HepG2 (cell line): ENCODE data around the gene OR10A6. TPM values are rescaled to one million over a fixed set of nuclear protein-coding genes. Genes with fewer than 3 reads are reported as not detected.

Experiments used
- ATAC-seq: fragments of 200-7000 bp; cut with Tn5 transposase; 3 replicates; pipeline ENCODE4 v1.9.1; 2020; ENCODE audit warnings: mild to moderate bottlenecking, moderate library complexity
- BruUV-seq: library from RNA; stranded (reverse); fragments of 400-500 nt; replicated peaks from 2 replicates; lab custom pipeline; 2021; lab: Mats Ljungman, UMichigan
- CTCF ChIA-PET: fragments of 300-600 bp; formaldehyde crosslinking; extraction: SDS; loops from one replicate; lab custom pipeline; 2021; ENCODE audit warnings: low total read pairs, inconsistent platforms, low intra/inter-chr PET ratio; lab: Yijun Ruan, JAX
- POLR2A ChIA-PET: fragments of 350-600 bp; sonication (Branson Sonifier 250); formaldehyde crosslinking; loops from one replicate; lab custom pipeline; 2020; ENCODE audit warnings: antibody characterized with exemption, inconsistent platforms; lab: Yijun Ruan, JAX
- DNase-seq: peaks from one replicate; pipeline ENCODE4 v3.0.0-alpha.2; 2015; ENCODE audit warnings: low spot score
- FAIRE-seq: peaks from 3 replicates; lab custom pipeline; 2011; peaks lifted over from hg19 to GRCh38; lab: Jason Lieb, UNC
- H2AFZ ChIP-seq: one replicate; pipeline ENCODE4 v1.6.1; 2011; ENCODE audit warnings: low read length, inconsistent platforms
- H3K27ac ChIP-seq: fragments of 300-600 bp; 3 replicates; pipeline ENCODE4 v1.8.0; 2011; ENCODE audit warnings: mixed run types, mild to moderate bottlenecking, mixed read lengths, low read length, inconsistent platforms; ENCODE audit not compliant: insufficient read depth; ENCODE audit errors: extremely low read length
- H3K27me3 ChIP-seq, 2 experiments: fragments of 200-600 bp in 1 of 2; 2 replicates in 1 of 2; 3 replicates in 1 of 2; pipeline versions ENCODE4 v1.6.0 to v1.8.0; 2011; ENCODE audit warnings: low read length in 2 of 2, mild to moderate bottlenecking in 2 of 2, moderate library complexity in 2 of 2, inconsistent platforms in 1 of 2; ENCODE audit not compliant: insufficient read depth in 2 of 2, control insufficient read depth in 1 of 2
- H3K36me3 ChIP-seq, 2 experiments: fragments of 200-600 bp in 1 of 2; replicated peaks in 1 of 2; 2 replicates in 1 of 2; 3 replicates in 1 of 2; pipeline versions ENCODE4 v1.5.1 to v1.8.0; 2011; ENCODE audit warnings: low read length in 2 of 2, inconsistent platforms in 1 of 2; ENCODE audit not compliant: insufficient read depth in 2 of 2, control insufficient read depth in 1 of 2
- H3K4me1 ChIP-seq: 2 replicates; pipeline ENCODE4 v1.5.1; 2012; ENCODE audit warnings: low read length, inconsistent platforms; ENCODE audit not compliant: insufficient read depth
- H3K4me2 ChIP-seq: 2 replicates; pipeline ENCODE4 v1.6.0; 2011; ENCODE audit warnings: low read depth, low read length, inconsistent platforms
- H3K4me3 ChIP-seq, 3 experiments: fragments of 200-600 bp in 1 of 3; sonication (generic), shearing (Covaris generic) in 1 of 3; replicated peaks in 1 of 3; 2 replicates each; pipeline ENCODE4 v1.5.1; 2011 to 2016; ENCODE audit warnings: low read length in 3 of 3, inconsistent platforms in 2 of 3, low read depth in 2 of 3, mild to moderate bottlenecking in 2 of 3, control low read depth in 1 of 3, mixed read lengths in 1 of 3; ENCODE audit not compliant: insufficient read depth in 1 of 3
- H3K79me2 ChIP-seq: one replicate; pipeline ENCODE4 v1.6.1; 2011; ENCODE audit warnings: low read length, inconsistent platforms; ENCODE audit not compliant: insufficient read depth
- H3K9ac ChIP-seq: 2 replicates; pipeline ENCODE4 v1.6.0; 2011; ENCODE audit warnings: mild to moderate bottlenecking, low read depth, low read length, inconsistent platforms; ENCODE audit not compliant: insufficient read depth
- H3K9me3 ChIP-seq: 2 replicates; pipeline ENCODE4 v1.5.1; 2012; ENCODE audit warnings: mild to moderate bottlenecking, low read length
- H4K20me1 ChIP-seq: 2 replicates; pipeline ENCODE4 v1.6.0; 2011; ENCODE audit warnings: inconsistent platforms, mild to moderate bottlenecking, low read length, moderate library complexity; ENCODE audit not compliant: insufficient read depth
- ATF7 ChIP-seq, 2 experiments: fragments of 450-650 bp in 1 of 2; sonication (generic) in 1 of 2; formaldehyde crosslinking in 1 of 2; IDR thresholded peaks; 2 replicates each; pipeline versions ENCODE4 v1.4.0 to v1.6.1; 2016 to 2020; ENCODE audit warnings: antibody characterized with exemption in 1 of 2, mild to moderate bottlenecking in 1 of 2, missing genetic modification reagents in 1 of 2
- JARID2 ChIP-seq: sonication (generic); formaldehyde crosslinking; IDR thresholded peaks from 2 replicates; pipeline ENCODE4 v1.8.1; 2023; ENCODE audit warnings: missing genetic modification reagents, inconsistent platforms; ENCODE audit not compliant: insufficient replicate concordance
- NCOA1 ChIP-seq: sonication (generic); formaldehyde crosslinking; IDR thresholded peaks from 2 replicates; pipeline ENCODE4 v1.9.0; 2021; ENCODE audit warnings: missing genetic modification reagents
- POGZ ChIP-seq: sonication (generic); formaldehyde crosslinking; IDR thresholded peaks from 2 replicates; pipeline ENCODE4 v1.4.0; 2020; ENCODE audit warnings: mild to moderate bottlenecking, missing genetic modification reagents
- SP2 ChIP-seq: sonication (generic); formaldehyde crosslinking; IDR thresholded peaks from 2 replicates; pipeline ENCODE4 v1.5.1; 2020; ENCODE audit warnings: mild to moderate bottlenecking, missing genetic modification reagents
- ZMYM4 ChIP-seq: sonication (generic); formaldehyde crosslinking; IDR thresholded peaks from 2 replicates; pipeline ENCODE4 v1.8.1; 2023; ENCODE audit warnings: mild to moderate bottlenecking, missing genetic modification reagents
- ZNF30 ChIP-seq: sonication (generic); formaldehyde crosslinking; IDR thresholded peaks from 2 replicates; pipeline ENCODE4 v1.5.0; 2020; ENCODE audit warnings: mild to moderate bottlenecking, missing genetic modification reagents
- WGBS: methylation state at CpG from one replicate; pipeline ENCODE4 v1.1.6; 2017; ENCODE audit warnings: low lambda C conversion rate; 5-methylcytosine and 5-hydroxymethylcytosine counted together
- in situ Hi-C: cut with HindIII; loops from 2 replicates; pipeline ENCODE4 v1.10.0; 2017; ENCODE audit warnings: low pct_unique_long_range_greater_than_20kb; ENCODE audit not compliant: extremely low pct_ligation_motif_present
- intact Hi-C: fragments of 100-400 bp; cut with micrococcal nuclease; formaldehyde crosslinking; loops from one replicate; pipeline ENCODE4 v1.10.0; 2022; ENCODE audit not compliant: unreplicated experiment
- polyA plus RNA-seq, 8 experiments: library from polyadenylated mRNA; depleted of rRNA in 3 of 8; stranded (reverse) in 7 of 8; unstranded in 1 of 8; fragments of >200 nt; fragmentation: Illumina TruSeq in 4 of 8; extraction: Trizol in 4 of 8; gene quantifications; 2 replicates each; pipeline versions ENCODE4 v1.2.1 to v1.2.3, GENCODE V29; 2011 to 2016; ENCODE audit warnings: low read depth in 4 of 8, missing spikeins in 1 of 8, mixed read lengths in 1 of 8; ENCODE audit not compliant: insufficient read depth in 1 of 8
- total RNA-seq, 5 experiments: library from RNA; depleted of rRNA; stranded (reverse); fragments of >200 nt; fragmentation: Illumina TruSeq; extraction: Trizol; gene quantifications; 2 replicates each; pipeline ENCODE4 v1.2.3, GENCODE V29; 2016; ENCODE audit warnings: low read depth in 1 of 5
- TF ChIP-seq, protein P1 (sequence below): sonication (generic); formaldehyde crosslinking; conservative IDR thresholded peaks from 2 replicates; pipeline ENCODE4 v1.8.0; 2022; ENCODE audit warnings: mild to moderate bottlenecking, moderate library complexity, missing genetic modification reagents
- TF ChIP-seq, protein P2 (sequence below): sonication (generic); formaldehyde crosslinking; IDR thresholded peaks from 2 replicates; pipeline ENCODE4 v1.5.1; 2020; ENCODE audit warnings: mild to moderate bottlenecking, missing genetic modification reagents, borderline replicate concordance
- TF ChIP-seq, protein P3 (sequence below): sonication (generic); formaldehyde crosslinking; IDR thresholded peaks from 2 replicates; pipeline ENCODE4 v1.9.0; 2021; ENCODE audit warnings: missing genetic modification reagents, borderline replicate concordance

Gene OR10A6
- total and polyA plus RNA-seq, 2 of the 13 experiments (the other 11 are each of a cell fraction or from before 2014, with no cell fraction given) = not detected

DNA sequence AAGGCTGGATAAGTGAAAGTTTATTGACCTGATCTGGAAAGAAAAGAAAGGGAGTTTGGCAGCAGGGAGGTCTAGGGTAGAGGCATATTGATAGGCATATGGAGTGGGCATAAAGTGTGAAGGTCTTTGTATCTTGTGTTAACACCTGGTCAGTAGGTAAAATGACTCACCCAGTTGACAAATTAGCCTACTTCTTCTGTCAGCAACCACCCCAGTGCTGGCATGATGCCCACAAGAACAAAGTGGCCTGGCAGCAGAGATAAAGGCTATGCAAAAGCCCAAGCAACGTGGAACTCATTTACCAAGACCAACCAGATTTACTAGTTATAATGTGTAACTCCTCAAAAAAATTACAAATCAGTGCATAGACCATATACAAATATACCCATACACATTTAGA lies 5.5 kb upstream of the OR10A6 start (continued):
- TF ChIP-seq POGZ (CRISPR knock-in tag) = no peak
- TF ChIP-seq, protein P1, sequence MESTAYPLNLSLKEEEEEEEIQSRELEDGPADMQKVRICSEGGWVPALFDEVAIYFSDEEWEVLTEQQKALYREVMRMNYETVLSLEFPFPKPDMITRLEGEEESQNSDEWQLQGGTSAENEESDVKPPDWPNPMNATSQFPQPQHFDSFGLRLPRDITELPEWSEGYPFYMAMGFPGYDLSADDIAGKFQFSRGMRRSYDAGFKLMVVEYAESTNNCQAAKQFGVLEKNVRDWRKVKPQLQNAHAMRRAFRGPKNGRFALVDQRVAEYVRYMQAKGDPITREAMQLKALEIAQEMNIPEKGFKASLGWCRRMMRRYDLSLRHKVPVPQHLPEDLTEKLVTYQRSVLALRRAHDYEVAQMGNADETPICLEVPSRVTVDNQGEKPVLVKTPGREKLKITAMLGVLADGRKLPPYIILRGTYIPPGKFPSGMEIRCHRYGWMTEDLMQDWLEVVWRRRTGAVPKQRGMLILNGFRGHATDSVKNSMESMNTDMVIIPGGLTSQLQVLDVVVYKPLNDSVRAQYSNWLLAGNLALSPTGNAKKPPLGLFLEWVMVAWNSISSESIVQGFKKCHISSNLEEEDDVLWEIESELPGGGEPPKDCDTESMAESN (CRISPR knock-in tag) = no peak

DNA sequence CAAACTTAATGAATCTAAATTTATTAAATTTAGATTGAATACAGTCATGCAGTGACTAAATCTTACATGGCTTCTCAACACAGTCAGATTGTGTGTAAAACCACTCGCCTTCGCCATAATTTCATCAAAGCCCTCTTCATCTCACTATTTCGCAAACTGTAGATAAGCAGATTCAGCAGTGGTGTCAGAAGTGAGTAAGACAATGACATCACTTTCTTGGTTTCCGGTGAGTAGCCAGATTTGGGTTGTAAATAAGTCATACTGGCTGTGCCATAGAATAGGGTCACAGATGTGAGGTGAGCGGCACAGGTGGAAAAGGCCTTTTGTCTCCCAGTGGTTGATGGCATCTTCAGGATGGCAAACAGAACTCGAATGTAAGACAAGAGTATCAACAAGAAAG lies 3.4 kb downstream of the OR10A6 start:
- H3K27ac ChIP-seq = no peak overlapping the region
- ATAC-seq (no peak), FAIRE-seq (no peak)

DNA sequence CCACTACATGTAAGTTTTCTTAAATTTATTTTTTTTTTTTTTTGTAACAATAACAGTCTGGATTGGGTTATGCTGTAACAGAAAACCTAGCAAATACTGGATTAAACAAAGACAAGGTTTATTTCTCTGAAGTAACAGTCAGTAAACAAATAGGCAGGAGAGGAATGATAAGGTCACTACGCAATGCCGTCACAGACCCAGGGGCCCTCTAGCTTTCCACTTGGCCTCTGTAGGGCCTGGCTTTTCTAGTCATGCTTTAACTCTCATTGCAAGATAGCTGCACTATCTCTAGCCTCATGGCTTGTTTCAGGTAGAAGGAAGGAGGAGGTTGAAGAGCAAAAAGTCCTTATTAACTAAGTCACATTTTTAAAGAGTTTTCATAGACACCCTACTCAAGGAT lies 6.5 kb downstream of the OR10A6 start:
- ATAC-seq (no peak), DNase-seq (peak; percentile 5), FAIRE-seq (no peak)
- H3K79me2 ChIP-seq = no peaks in the 10 kb centered on the region
- ChIA-PET CTCF (no interaction called here), POLR2A (no interaction called here)
- H2AFZ ChIP-seq = no peak overlapping the region
- no peaks in the 10 kb centered on the region for H4K20me1 ChIP-seq
- no peaks in the 10 kb centered on the region for H3K9me3 ChIP-seq
- no peak overlapping the region for H3K27ac ChIP-seq
- H3K27me3 ChIP-seq = no peaks in the 10 kb centered on the region; a peak in 1 of 5 replicates
- no peaks in the 10 kb centered on the region for H3K36me3 ChIP-seq
- in situ Hi-C loops (no loop called here), intact Hi-C loops (no loop called here)
- H3K4me3 ChIP-seq = no peak overlapping the region
- H3K4me2 ChIP-seq = no peak overlapping the region
- WGBS = 4% methylated on average over 2 of the region's 2 CpGs
- H3K9ac ChIP-seq = no peak overlapping the region
- no peaks in the 10 kb centered on the region for H3K4me1 ChIP-seq
- no TSS peak for BruUV-seq
- no peak for TF ChIP-seq ZMYM4 (CRISPR knock-in tag)
- no peak for TF ChIP-seq SP2 (CRISPR knock-in tag)
- TF ChIP-seq, protein P2, sequence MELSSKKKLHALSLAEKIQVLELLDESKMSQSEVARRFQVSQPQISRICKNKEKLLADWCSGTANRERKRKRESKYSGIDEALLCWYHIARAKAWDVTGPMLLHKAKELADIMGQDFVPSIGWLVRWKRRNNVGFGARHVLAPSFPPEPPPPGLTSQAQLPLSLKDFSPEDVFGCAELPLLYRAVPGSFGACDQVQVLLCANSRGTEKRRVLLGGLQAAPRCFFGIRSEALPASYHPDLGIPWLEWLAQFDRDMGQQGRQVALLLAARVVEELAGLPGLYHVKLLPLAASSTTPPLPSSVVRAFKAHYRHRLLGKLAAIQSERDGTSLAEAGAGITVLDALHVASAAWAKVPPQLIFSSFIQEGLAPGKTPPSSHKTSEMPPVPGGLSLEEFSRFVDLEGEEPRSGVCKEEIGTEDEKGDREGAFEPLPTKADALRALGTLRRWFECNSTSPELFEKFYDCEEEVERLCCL (CRISPR knock-in tag) = no peak
- TF ChIP-seq JARID2 (CRISPR knock-in tag) = no peak
- TF ChIP-seq, protein P3, sequence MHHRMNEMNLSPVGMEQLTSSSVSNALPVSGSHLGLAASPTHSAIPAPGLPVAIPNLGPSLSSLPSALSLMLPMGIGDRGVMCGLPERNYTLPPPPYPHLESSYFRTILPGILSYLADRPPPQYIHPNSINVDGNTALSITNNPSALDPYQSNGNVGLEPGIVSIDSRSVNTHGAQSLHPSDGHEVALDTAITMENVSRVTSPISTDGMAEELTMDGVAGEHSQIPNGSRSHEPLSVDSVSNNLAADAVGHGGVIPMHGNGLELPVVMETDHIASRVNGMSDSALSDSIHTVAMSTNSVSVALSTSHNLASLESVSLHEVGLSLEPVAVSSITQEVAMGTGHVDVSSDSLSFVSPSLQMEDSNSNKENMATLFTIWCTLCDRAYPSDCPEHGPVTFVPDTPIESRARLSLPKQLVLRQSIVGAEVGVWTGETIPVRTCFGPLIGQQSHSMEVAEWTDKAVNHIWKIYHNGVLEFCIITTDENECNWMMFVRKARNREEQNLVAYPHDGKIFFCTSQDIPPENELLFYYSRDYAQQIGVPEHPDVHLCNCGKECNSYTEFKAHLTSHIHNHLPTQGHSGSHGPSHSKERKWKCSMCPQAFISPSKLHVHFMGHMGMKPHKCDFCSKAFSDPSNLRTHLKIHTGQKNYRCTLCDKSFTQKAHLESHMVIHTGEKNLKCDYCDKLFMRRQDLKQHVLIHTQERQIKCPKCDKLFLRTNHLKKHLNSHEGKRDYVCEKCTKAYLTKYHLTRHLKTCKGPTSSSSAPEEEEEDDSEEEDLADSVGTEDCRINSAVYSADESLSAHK (CRISPR knock-in tag) = no peak
- no peak for TF ChIP-seq NCOA1 (CRISPR knock-in tag)

More for the DNA sequence above, 3.4 kb downstream of the OR10A6 start:
- H3K9me3 ChIP-seq = no peaks in the 10 kb centered on the region
- CTCF ChIA-PET = no interaction called here
- no peak overlapping the region for H3K4me2 ChIP-seq
- no peaks in the 10 kb centered on the region; a peak in 1 of 5 replicates for H3K27me3 ChIP-seq
- POLR2A ChIA-PET = no interaction called here
- H4K20me1 ChIP-seq = no peaks in the 10 kb centered on the region; the same call in 1 of the 2 replicates
- no peak overlapping the region for H3K4me3 ChIP-seq
- no TSS peak for BruUV-seq
- intact Hi-C loops = no loop called here
- TF ChIP-seq ATF7 (IDR thresholded peaks at IDR 0.05) = peak; percentile 53; the same call in 1 of the 2 replicates
- TF ChIP-seq ATF7 (CRISPR knock-in tag; IDR thresholded peaks at IDR 0.05) = no peak
- TF ChIP-seq ZNF30 (CRISPR knock-in tag) = no peak
- in situ Hi-C loops = no loop called here
- H2AFZ ChIP-seq = no peak overlapping the region
- no peaks in the 10 kb centered on the region for H3K79me2 ChIP-seq
- H3K4me1 ChIP-seq = no peaks in the 10 kb centered on the region
- 22% methylated on average over 6 of the region's 6 CpGs for WGBS
- no peak for DNase-seq
- no peaks in the 10 kb centered on the region for H3K36me3 ChIP-seq
- no peak overlapping the region for H3K9ac ChIP-seq
